Left hindlimb (tissue), 1 donor: ENCODE measurements around the gene PROM2.
"Not testable (repeated sequence)": the region's sequence is repeated elsewhere in the genome, so short reads cannot be mapped to it uniquely, and the experiment has no call there.

Source experiments
- DNase-seq: peaks from one replicate; pipeline ENCODE4 v3.0.0-alpha.2; 2018

The PROM2 gene, protein sequence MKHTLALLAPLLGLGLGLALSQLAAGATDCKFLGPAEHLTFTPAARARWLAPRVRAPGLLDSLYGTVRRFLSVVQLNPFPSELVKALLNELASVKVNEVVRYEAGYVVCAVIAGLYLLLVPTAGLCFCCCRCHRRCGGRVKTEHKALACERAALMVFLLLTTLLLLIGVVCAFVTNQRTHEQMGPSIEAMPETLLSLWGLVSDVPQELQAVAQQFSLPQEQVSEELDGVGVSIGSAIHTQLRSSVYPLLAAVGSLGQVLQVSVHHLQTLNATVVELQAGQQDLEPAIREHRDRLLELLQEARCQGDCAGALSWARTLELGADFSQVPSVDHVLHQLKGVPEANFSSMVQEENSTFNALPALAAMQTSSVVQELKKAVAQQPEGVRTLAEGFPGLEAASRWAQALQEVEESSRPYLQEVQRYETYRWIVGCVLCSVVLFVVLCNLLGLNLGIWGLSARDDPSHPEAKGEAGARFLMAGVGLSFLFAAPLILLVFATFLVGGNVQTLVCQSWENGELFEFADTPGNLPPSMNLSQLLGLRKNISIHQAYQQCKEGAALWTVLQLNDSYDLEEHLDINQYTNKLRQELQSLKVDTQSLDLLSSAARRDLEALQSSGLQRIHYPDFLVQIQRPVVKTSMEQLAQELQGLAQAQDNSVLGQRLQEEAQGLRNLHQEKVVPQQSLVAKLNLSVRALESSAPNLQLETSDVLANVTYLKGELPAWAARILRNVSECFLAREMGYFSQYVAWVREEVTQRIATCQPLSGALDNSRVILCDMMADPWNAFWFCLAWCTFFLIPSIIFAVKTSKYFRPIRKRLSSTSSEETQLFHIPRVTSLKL

GRCh38 chr2:95274291-95275150 is at the start of gene PROM2:
PROM2 (plus strand) TSS chr2:95274449; CDS start chr2:95274586, 137 bp downstream.
- DNase-seq: peak; percentile 16

DNA sequence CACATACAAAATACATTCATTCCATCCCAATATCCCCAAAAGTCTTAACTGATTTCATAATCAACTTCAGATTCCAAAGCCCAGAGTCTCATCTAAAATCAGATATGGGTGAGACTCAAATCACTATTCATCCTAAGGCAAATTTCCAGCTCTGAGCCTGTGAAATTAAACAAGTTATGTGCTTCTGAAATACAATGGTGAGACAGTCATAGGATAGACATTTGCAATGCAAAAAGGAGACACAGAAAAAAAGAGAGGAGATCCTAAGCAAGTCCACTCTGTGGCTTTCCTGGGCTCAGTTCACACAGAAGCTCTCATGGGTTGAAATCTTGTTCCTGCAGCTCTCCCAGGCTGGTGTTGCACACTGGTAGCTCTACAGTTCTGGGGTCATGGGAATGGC is 48.6 kb upstream of the PROM2 start:
- DNase-seq: no peak

DNA sequence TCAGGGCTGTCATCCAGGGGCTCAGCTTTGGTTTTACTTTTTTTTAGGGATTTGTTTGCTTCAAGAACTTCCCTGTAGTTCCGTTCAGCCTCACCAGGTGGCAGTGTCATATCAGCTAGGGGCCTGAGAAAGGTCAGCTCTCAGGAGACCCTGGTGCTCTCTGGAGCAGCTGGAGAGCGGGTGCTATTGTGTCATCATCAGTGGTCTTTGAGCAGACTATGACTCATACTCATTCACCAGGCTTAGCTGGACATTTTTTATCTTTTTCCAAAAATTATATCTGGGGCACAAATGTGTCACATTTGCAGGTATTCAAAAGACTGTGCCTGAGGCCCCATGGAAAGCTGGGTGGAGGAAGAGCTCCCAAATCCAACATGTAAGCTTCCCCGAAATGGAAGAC is 42.5 kb upstream of the PROM2 start:
- DNase-seq: peak; percentile 54

DNA sequence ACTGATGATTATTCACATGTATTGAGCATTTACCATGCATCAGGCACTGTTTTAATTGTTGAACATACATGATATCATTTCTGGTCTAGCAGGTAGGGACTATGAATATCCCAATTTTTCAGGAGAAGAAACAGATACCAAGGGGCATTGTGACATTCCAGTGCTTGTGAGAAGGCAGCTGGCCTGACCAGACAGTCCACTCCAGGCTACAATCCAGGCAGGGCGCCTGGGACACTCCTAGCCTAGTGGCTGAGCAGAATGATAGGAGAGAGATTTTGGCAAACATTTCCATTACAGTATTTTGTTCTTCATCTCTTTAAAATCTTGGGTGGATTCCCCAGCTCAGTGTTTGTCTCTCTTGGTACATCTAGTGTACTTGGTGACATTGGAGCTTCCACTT is 42.0 kb upstream of the PROM2 start:
- DNase-seq: no peak

DNA sequence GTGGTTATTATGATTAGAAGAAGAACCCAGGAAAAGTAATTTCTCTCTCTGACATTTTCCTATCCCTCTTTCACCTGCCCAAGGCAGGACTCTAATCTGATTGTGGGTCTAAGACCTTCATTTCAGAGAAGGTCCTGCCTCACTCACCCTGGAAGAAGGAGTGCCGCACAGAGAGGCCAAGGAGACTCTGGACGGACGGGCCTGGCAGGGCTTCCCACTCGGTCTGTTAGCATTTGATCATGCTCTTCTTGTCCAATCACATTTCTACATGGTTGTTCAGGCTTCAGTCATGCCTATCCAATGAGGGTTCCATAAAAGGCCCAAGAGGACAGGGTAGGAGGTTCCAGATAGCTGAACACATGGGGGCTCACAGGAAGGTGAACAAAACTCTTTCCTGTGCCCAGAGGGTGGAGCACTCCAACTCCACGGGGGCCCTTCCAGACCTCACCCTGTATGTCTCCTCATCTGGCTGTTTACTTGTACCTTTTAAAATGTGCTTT is 39.9 kb upstream of the PROM2 start:
- no peak for DNase-seq

GRCh38 chr2:95234816-95235215 is 39.4 kb upstream of the PROM2 start:
- DNase-seq: no peak

GRCh38 chr2:95238131-95238530 is 36.1 kb upstream of the PROM2 start:
- no peak for DNase-seq

DNA sequence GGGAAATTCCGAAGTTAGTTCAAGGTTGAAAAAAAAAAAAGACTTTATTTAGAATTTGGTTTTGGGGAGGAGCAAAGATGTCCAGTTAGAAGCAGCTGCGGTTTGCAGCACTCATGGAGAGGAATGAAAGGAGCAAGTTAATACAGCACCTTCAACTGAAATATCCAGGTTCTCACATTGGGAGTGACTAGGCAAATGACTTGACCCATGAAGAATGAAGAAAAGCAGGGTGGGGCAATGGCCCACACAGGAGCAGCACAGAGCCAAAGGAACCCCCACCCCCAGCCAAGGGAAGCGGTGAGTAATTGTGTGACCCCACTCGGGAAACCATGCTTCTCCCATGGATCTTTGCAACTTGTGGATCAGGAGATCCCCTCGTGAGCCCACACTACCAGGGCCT is 34.2 kb upstream of the PROM2 start:
- no peak for DNase-seq

DNA sequence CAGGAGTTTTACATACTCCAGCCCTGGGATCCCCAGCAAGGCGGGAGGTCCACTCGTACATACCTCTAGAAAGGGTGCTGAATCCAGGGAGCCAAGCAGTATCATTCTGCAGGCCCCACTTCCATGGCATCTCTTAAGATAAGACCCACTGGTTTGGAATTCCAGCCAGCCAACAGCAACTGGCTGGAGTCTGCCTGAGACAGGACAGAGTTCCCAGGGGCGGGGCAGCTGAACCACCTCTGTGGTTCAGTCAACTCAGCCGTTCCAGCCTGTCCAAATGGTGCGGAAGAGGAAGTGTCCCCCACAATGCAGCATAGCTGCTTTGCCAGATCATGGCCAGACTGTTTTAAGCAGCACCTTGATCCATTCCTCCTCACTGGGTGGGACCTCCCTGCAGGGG is 33.7 kb upstream of the PROM2 start:
- no peak for DNase-seq

- DNase-seq: not testable (repeated sequence)
Measured at GRCh38 chr2:95242084-95242483, 32.2 kb upstream of the PROM2 start.

DNA sequence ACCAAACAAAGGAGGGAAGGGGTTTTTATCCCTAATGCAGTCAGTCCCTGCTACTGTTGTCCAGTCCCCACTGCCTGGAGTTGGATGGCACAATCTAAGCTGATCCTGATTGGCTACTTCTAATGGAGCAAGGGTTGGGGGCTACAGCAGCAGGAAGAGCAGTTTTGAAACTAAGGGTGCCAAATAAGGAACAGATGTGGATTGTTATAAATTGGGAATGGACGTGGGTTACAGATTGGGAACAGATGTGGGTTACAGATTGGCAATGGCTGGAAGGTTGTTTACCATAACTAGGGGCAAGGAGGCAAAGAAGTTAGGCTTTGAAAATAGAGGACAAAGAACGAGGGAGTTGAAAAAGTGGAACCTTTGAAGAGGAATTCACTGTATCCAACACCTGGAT is 16.0 kb upstream of the PROM2 start:
- DNase-seq: no peak

DNA sequence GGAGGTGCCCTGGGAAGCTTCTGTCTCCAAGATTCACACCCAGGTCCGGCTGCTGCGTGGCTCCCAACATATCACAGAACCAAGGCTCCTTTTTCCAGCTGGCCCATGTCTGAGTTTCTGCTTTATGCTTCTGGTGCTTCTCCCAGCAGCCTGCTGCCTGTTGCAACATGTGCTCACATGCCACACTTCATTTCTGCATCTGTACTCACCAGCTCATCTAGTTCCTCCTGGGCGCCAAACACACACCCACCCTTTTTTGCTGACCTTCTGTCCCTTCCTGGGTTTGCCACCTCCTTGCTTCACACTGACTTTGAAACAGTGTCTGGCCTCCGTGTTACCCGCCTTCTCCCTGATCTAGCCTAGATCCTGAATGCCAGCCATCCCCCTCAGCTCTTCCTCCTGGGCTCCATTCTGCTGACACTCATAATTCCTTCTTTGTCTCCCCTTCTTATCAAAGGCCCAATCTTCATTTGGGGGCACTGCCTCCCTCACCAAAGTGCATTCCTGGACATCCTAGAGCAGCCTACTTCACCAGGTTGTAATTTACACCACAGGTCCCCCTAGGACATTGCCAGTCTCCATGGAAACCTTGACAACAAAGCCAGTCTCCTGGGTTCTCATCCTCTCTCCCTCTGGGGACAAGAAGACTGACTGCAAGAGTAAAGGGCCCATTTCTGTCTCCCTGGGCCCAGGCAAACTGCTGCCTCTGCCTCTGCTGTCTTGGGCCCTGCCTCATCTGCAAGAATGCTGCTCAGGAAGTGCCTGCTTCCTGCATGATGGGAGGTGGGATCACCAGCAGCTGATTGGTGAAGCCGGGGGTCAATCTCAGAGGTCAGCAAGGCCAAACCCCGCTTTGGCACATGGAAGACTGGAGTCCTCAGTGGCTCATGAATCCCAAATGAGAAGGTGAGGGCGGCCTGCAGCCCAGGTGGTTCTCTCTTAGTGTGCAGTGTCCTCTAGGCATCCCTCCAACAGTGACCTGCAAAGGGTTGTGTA is 13.9 kb upstream of the PROM2 start:
- DNase-seq: no peak

DNA sequence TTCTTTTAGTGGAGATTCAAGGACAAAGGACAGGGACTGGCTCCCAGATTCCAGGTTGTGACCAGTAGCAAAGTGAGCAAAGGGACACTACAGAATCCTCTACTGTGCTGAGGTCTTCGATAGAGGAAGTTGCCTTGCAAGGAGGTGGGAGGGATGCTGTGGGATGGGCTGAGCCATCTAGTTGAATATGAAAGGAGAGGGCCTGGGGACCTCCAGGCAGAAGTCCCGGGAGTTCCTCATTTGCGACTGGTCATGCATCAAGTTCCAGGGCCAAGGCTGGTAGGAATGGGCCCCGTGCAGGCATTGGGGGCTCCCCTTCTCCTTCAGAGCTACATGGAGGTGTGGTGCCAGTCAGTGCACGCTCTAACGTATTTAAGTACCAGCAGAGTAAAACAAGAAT is 12.6 kb upstream of the PROM2 start:
- no peak for DNase-seq

DNA sequence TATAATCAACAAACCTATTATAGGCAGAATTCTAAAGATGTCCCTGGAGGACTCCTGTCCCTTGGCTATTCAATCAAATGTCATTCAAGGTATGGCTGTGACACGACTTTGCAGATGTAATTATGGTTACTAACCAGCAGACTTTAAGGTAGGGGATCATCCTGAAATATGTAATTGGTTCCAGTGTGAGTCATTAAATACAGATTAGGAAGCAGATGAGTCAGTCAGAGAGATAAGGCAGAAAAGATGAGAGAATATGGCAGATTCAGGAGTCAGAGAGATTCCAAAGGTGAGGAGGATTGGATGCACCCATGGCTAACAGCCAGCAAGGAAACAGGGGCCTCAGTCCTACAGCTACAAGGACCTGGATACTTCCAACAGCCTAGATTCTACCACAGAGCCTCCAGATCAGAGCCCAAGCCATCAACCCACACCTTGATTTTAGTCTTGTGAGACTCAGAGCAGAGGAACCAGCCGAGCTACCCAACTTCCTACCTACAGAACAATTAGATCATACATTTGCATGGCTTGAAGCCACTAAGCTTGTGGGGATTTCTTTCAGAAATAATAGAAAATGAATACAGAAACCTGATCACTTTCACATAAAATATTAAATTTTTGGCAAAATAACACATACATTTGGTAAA is 11.2 kb upstream of the PROM2 start:
- DNase-seq: peak; percentile 2

DNA sequence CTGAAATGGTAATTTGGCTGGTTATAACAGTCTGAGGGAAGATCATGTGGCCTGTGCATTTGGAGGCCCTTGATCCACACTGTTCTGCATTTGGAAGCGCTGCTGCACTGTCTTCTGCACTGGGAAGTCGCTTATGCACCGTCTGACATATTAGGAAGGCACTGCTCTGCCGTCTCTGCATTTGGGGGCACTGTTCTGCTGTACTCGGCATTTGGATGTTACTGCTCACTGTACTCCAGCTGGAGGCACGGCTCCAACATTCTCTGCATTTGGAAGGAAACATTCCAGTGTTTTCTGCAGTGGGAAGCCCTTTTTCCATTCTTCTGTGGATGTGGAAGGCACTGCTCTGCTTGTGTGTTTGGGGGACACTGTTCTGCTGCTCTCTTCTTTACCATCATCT is 9.6 kb upstream of the PROM2 start:
- peak; percentile 12 for DNase-seq

DNA sequence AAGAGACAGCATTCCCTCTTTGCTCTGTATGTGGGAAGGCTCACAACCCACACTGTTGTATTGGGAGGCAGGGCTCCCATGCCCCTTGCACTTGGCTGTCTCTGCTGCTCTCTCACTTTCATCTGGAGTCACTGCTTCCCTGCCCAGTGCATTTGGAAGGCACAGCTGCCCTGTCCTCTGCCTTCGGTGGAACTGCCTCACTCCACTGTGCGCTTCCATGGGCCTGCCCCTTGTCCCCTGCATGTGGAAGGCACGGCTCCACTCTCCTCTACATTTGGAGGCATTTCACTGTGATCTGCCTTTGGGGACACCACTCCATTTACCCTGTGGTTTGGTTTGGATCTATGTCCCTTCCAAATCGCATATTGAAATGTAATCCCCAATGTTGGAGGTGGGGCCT is 9.1 kb upstream of the PROM2 start:
- peak; percentile 4 for DNase-seq

DNA sequence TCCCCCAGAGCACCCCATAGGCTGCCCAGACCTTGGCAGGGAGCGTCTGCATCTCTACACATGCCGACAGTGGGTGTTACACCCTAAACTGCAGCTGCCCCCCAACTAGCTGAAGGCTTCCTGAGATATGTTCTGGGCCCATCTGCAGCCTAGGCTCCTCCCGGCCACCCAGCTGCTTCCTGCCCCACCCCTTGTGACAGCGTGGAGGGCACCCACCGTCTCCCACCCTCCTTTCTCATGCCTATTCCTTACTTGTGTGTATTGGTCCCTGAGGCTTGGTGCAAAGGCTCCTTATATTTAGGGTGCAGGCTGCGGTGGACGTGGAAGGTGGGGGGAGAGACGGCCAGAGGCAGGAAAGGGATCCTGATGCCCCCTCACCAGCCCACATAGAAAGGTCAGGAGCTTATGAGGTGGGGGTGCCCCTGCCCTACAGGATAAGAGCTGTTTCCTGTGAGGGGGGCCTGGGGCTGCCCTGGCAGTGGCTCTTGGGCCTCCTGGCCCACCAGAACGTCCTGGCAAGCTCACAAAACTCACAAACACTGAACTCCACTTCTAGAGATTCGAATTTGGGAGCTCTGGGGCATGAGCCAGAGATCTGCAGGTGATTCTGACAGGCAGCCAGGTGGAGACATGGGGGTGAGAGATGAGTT is 7.3 kb upstream of the PROM2 start:
- DNase-seq: peak; percentile 16

- peak; percentile 12 for DNase-seq
Measured at GRCh38 chr2:95267458-95268210, 6.6 kb upstream of the PROM2 start.

DNA sequence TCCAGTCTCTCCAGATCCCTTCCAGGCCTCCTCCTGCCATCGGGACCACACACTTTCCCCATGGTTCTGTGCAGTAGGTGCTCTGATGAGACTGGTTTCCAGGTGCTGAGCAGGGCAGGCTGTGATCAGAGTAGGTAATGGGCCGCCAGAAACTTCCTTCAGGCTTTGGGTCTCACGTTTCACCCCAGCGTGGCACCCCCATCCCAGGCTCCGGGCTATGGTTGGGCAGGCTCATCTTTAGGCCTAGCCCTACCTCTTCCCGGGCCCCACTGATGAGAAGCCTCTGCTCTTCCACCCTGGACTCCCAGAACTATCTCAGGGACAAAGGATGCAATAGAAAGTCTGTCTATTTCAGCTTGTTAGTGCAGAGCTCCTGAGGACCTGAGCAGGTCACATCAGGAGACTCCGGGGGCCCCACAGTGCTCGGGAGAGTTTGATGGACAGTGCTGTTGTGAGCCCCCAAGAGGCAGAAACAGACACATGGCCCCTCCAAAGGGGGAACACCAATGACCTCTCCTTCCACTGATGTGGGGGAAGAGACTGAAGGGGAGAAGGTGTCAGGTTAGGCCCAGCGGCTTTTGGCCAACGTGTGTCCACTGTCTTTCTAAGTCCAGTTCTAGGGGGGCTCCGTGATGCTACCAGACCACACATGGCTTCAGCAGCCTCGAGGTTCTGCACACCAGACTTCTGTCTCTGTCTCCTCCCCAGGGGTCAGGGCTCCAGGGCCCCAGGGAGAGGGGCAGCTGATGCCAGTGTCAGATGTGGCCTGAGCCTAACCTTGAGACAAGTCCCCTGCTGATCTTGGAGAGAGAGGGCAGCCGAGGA is 5.8 kb upstream of the PROM2 start:
- peak; percentile 16 for DNase-seq
